Kidney capillary endothelial cell (primary cell): Measurements from ENCODE around the gene AP2B1.
A peak's percentile ranks its signal among the peaks of the same experiment; 100 is the strongest.
"Not testable (repeated sequence)": the region's sequence is repeated elsewhere in the genome, so short reads cannot be mapped to it uniquely, and the experiment has no call there.

Experiments
- DNase-seq: peaks from one replicate; pipeline ENCODE4 v3.0.0-alpha.2; 2018; ENCODE audit warnings: low spot score

Gene AP2B1

GRCh38 chr17:35587074-35587961 is at the start of gene AP2B1:
Gene AP2B1, plus strand, starts transcription at chr17:35587322. Its CDS starts 6,709 bp downstream, at chr17:35594031.
- DNase-seq = peak; percentile 94

DNA sequence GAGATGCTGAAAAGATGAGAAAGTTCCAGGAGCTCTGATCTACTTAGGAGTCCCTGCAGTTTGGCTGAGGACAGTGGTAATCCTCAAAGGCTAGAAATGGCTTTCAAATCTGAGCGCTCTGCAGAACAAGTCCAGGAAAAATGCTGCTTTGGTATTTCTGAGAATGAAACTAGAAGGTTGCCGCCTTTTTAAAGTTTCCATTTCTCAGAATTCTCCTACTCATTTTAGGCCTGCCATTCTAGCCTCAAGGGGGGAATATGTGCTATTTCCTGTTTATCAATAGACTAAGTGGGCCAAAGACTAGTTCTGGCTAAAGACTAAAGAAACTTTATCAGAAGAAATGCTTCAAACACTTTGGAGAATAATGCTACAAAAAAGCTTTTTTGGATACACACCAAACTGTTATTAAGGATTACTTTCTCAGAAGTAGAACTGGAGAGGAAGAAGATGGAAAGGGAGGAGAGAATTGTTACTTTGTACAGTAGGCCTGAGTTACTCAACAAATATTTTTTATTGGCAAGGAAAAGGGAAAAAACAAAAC is 49.5 kb upstream of the AP2B1 start, which contains the start of gene SLFN12L:
SLFN12L (minus strand) TSS at position 78 of the 541 bp plus-strand sequence. CDS start 15,314 bp downstream, outside the sequence.
- DNase-seq = no peak

DNA sequence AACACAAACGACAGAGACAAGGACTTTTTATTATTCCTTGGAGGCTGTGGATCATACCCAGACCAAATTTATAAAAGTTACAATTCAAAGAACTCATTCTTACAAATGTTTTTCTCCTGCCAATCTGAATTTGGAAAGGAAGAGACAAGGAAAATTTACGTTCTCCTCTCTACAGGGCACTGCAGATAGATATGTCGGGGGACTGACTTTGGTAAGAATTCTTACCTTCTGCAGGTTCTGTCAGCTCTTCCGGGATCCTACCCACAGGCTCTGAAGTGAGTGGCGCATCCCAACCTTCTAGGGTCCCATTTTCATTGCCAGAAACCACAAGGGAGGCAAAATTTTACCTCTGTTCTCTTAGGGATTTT is 47.5 kb upstream of the AP2B1 start:
- no peak for DNase-seq

GRCh38 chr17:35540589-35541404 is 46.3 kb upstream of the AP2B1 start:
- peak; percentile 71 for DNase-seq

DNA sequence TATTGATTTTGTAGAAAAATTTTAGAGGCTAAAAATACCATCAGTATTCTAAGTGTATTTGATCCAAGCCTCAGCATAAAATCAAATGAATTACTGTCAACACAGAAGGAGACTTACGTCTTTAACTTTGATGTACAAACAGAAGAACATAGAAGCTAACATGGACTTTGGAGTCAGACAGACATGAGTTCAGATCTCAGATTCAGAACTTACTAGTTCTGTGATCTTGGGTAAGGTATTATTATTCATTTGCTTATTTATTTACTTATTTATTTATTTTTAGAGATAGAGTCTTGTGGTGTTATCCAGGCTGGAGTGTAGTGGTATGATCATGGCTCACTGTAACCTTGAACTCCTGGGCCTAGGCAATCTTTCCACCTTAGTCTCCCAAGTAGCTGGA is 45.7 kb upstream of the AP2B1 start:
- DNase-seq = no peak

- DNase-seq = peak; percentile 49
Measured at GRCh38 chr17:35542990-35543389, 44.1 kb upstream of the AP2B1 start.

- no peak for DNase-seq
Measured at GRCh38 chr17:35543856-35544255, 43.3 kb upstream of the AP2B1 start.

- no peak for DNase-seq
Measured at GRCh38 chr17:35545150-35545549, 42.0 kb upstream of the AP2B1 start.

GRCh38 chr17:35546487-35546886 is 40.6 kb upstream of the AP2B1 start:
- DNase-seq = no peak

DNA sequence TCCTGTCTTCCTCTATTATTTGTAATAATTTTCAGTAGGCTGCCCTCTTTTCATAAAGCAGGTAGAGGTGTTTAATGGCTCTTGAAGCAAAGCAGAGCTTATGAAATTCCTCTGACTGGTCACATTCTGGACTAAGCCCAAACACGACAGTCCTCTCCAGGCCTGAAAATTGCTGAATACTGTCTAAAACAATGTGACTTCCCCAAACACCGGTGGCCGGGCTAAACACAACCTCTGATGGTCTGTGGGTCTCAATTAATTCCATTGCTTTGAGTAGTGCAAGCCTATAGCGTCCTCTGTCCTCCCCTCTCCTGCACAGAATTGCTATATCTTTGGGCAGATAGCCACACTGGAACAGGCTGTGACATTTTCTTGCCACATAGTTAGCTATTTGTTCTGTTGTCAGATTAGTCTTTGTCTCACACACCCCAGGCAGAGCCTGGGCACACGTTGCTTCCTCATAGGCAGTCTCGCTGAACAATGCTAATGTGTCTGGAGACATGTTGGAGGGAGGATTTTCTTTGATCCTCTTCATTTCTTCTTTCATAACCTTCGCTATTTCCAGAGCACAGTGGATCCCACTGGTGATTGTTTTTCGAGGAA is 38.8 kb upstream of the AP2B1 start:
- no peak for DNase-seq

DNA sequence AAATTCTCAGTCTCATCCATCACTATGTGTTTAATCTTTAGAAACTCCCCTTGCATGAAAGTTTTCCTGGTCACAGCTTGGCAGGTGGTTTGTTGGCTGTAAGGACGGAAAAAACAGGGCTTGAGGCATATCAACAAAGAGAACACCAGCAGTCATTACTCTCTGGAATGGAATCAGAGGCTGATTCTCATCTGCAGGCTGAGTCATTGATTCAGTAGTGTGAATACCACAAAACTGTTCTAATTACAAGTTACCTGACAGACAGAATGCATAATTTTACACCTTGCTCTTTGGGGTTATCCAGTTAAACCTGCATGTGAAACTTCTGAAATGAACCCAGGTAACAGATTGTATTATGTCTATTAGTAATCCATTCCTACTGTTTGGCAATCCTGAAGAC is 38.1 kb upstream of the AP2B1 start:
- no peak for DNase-seq

DNA sequence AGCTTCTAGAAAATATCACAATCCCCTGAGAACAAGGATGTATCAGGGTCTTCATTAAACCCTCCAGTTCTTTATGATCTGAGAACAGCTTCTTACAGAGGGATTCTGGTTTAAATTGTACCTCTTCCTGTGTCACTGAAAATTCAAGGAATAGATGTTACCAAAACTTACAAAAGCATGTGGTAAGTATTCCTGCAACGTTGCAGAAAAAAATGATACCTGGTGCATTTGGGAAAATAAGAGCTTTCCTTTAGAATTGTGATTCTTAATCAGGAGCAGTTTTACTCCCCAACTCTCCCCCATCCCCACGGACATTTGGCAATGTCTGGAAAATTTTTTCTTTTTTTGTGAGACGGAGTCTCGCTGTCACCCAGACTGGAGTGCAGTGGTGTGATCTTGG is 33.8 kb upstream of the AP2B1 start:
- no peak for DNase-seq

GRCh38 chr17:35554668-35555067 is 32.5 kb upstream of the AP2B1 start:
- DNase-seq = no peak

DNA sequence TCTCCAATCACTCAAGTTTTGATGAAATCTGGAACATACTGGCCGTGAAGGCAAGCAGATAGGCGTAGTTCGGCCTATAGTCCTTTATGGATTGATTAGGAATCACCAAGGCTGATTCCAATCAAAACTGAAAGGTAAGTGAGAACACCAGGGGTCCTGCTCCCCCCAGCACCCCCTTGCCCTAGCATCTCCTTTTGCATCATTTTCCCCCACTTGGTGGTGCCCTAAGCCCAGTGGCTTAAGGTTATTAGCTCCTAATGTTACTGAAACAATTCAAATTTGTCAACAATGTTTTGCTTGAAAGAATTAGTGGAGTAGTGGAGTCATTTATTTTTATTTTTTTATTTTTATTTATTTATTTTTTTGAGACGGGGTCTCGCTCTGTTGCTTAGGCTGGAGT is 31.4 kb upstream of the AP2B1 start:
- no peak for DNase-seq

DNA sequence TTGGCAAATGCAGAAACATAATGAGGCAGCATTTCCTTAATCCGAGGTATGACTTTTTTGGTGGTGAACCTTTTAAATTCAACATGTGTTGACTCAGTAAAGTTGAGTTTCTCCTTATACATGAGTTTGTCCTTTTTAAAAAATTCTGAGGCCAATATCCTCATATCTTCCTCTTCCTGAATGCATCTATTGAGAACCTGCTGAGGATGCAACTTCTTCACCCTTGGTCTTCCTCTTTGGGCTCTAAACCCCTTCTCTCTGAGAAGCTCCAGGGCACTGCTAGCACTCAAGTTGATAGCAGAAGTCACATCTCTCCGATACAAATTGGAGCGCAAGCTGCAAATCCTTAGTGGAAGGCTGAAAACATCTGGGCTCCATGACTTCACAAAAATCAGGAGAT is 29.8 kb upstream of the AP2B1 start:
- DNase-seq = no peak

GRCh38 chr17:35559495-35560210 is 27.5 kb upstream of the AP2B1 start:
- no peak for DNase-seq

DNA sequence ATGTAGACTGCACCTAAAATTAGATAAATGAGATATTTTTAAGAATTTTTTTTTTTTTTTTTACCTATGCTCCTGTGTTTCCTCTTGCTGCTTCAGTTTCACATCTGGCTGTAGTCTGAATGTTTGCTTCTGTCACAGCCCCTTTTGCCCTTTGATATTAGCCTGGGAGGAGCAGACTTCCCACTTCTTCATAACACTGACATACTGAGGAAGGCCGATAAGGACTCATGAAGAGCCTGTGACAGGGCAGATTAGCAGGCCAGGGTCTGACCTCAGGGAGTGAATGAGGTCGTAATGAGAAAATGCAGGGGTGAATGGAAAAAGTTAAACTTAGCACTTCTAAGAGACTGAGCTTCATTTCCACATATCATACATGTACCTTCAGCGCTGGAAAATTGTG is 26.4 kb upstream of the AP2B1 start, which contains the start of gene SLFN14:
SLFN14 (minus strand) TSS at position 117 of the 400 bp plus-strand sequence. CDS start 2,757 bp downstream, outside the sequence.
- no peak for DNase-seq

DNA sequence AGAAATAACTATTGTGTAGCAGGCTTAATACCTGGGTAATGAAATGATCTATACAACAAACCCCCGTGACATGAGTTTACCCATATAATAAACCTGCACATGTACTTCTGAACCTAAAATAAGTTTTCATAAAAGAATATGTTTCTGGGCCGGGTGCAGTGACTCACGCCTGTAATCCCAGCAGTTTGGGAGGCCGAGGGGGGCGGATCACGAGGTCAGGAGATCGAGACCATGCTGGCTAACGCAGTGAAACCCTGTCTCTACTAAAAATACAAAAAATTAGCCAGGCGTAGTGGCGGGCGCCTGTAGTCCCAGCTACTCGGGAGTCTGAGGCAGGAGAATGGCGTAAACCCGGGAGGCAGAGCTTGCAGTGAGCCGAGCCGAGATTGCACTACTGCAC is 23.9 kb upstream of the AP2B1 start:
- not testable (repeated sequence) for DNase-seq

DNA sequence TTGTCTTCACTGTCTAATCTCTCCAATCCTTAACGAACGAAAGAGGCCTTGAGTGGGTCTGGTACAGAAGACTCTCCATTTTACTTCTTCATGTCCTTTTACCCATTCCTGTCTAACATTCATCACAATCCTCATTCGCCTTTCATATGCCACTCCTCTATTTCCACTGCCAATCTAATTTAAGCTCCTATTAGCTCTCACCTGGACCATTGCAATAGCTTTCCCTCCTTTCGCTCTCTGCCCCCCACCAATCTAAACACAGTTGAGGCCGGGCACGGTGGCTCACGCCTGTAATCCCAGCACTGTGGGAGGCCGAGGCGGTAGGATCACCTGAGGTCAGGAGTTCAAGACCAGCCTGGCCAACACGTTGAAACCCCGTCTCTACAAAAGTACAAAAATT is 20.2 kb upstream of the AP2B1 start:
- DNase-seq = no peak

DNA sequence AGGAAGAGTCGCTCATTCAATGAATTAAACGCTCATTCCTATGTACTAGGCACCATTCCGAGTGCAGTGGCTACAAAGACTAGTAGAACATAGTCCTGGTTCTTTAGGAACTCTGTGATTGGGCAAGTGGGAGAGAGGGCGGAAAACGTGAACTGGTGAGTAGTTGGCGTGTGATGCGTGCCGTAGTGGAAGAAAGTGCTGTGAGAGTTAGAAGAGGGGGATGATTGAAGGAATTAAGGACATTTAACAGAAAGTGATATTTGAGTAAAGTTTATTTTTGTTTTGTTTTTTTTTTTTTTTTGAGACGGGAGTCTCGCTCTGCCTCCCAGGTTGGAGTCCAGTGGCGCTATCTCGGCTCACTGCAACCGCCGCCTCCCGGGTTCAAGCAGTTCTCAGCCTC is 18.6 kb upstream of the AP2B1 start:
- peak; percentile 35 for DNase-seq

- no peak for DNase-seq
Measured at GRCh38 chr17:35569405-35569804, 17.7 kb upstream of the AP2B1 start.

DNA sequence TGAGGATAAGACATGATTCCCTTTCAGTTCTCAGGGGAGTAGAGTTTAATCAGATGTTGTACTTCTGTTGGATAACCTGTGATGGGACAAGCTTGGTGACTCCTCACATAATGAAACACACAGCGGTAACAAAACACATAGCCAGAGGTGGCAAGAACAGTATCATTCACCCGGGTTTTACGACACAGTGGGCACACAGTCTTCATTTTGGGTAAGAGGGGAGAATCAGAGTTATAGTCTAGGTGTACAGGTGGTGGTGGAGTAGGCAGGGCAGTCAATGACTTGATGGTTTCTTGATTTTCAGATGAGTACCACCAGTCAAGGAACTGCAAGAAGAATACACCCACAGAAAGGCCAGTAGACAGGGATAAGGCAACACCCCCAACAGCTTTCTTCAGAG is 11.4 kb upstream of the AP2B1 start:
- no peak for DNase-seq
